Measurements from ENCODE around the gene HUS1.

HUS1 gene
- long read RNA-seq, partial matches to known transcripts, result 0 of 12 reads
- long read RNA-seq, other reads (novel, unspliced or antisense), result 7 of 12 reads

DNA sequence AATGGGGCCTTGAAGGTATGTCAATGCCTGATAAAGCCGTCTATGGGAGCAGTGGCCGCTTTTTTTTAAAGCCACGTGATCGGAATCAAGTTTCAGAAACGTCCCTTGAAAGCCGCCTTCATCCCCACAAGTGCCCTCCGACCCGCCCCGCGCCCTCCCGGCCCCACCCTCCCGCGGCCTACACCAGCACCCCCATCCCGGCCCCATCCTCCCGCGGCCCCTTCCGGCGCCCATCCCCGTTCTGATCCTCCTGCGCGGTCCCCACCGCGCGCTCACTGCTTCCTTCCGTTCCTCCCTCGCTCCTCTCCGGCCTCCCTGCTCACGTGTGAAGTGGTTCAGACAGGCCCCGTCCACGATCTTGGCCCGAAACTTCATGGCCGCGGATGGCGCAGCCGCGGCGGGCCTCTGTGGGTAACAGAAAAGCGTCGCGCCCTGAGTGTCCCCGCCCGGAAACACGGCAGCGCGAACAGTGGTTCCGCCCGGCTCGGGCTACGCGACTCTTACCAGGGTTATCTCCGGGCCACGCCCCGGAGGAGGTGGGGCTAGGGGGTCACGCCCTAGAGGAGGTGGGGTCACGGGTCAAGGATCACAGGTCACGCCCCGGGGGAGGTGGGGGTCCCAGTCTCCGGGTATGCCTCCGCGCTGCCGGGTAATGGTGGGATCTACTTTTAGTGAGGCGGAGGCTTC is at the start of gene HUS1:
Gene HUS1, minus strand, starts transcription at position 471 of the 687 bp plus-strand sequence. Its CDS starts 96 bp downstream, at position 375.
- Histone ChIP-seq H3K27me3 (ENCODE audit: insufficient read depth, poor library complexity, severe bottlenecking) (no peaks in the 10 kb centered on the region), H3K4me3 (replicated peaks; ENCODE audit: insufficient read depth, low read length) (peak within 1 kb of the TSS; percentile 80), H3K27ac (replicated peaks) (peak within 1 kb of the TSS; percentile 89)
- peak; percentile 95 for TF ChIP-seq GABPA (IDR thresholded peaks at IDR 0.05; ENCODE audit: low read depth)
- TF ChIP-seq, protein P1, sequence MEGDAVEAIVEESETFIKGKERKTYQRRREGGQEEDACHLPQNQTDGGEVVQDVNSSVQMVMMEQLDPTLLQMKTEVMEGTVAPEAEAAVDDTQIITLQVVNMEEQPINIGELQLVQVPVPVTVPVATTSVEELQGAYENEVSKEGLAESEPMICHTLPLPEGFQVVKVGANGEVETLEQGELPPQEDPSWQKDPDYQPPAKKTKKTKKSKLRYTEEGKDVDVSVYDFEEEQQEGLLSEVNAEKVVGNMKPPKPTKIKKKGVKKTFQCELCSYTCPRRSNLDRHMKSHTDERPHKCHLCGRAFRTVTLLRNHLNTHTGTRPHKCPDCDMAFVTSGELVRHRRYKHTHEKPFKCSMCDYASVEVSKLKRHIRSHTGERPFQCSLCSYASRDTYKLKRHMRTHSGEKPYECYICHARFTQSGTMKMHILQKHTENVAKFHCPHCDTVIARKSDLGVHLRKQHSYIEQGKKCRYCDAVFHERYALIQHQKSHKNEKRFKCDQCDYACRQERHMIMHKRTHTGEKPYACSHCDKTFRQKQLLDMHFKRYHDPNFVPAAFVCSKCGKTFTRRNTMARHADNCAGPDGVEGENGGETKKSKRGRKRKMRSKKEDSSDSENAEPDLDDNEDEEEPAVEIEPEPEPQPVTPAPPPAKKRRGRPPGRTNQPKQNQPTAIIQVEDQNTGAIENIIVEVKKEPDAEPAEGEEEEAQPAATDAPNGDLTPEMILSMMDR (IDR thresholded peaks at IDR 0.05; ENCODE audit: insufficient read depth, low read length), result no peak
- no peak; the same call in 1 of the 2 replicates for TF ChIP-seq SPI1 (IDR thresholded peaks at IDR 0.05; ENCODE audit: borderline replicate concordance, low read depth)
- TF ChIP-seq POLR2AphosphoS5 (IDR thresholded peaks at IDR 0.05; ENCODE audit: low read depth), result peak; percentile 87
- TF ChIP-seq, protein P2, sequence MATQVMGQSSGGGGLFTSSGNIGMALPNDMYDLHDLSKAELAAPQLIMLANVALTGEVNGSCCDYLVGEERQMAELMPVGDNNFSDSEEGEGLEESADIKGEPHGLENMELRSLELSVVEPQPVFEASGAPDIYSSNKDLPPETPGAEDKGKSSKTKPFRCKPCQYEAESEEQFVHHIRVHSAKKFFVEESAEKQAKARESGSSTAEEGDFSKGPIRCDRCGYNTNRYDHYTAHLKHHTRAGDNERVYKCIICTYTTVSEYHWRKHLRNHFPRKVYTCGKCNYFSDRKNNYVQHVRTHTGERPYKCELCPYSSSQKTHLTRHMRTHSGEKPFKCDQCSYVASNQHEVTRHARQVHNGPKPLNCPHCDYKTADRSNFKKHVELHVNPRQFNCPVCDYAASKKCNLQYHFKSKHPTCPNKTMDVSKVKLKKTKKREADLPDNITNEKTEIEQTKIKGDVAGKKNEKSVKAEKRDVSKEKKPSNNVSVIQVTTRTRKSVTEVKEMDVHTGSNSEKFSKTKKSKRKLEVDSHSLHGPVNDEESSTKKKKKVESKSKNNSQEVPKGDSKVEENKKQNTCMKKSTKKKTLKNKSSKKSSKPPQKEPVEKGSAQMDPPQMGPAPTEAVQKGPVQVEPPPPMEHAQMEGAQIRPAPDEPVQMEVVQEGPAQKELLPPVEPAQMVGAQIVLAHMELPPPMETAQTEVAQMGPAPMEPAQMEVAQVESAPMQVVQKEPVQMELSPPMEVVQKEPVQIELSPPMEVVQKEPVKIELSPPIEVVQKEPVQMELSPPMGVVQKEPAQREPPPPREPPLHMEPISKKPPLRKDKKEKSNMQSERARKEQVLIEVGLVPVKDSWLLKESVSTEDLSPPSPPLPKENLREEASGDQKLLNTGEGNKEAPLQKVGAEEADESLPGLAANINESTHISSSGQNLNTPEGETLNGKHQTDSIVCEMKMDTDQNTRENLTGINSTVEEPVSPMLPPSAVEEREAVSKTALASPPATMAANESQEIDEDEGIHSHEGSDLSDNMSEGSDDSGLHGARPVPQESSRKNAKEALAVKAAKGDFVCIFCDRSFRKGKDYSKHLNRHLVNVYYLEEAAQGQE (IDR thresholded peaks at IDR 0.05; ENCODE audit: insufficient replicate concordance, low read depth), result peak; percentile 60
- peak; percentile 90 to 97 for DNase-seq (ENCODE audit: low read depth in 1 of 2, low spot score in 1 of 2)

DNA sequence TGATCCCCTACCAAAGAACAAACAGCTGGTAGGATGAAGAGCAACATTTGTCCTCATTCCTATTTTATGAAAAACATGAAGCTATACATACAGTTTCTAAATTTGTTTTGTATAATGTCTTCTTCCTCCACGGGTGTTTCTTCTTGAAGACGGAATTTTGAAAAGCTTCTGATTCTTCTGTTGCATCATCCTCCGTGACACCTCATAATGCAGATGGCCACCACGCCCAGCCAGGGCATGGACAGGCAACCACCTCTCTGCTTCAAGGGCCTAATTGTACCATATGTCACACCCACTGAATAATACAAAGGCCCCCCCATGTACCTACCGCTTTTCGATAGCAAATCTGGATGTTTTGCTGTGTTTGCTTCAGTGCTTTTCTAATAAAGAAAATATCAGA is 49.5 kb upstream of the HUS1 start, which contains the start of gene SUN3:
Gene SUN3, minus strand, starts transcription at position 170 of the 400 bp plus-strand sequence. Its CDS starts 169 bp downstream, at position 1.
- H3K4me3 ChIP-seq (replicated peaks; ENCODE audit: insufficient read depth, low read length), result no peak within 1 kb of the TSS
- peaks cover 7% of the 10 kb centered on the region for H3K27me3 ChIP-seq (ENCODE audit: insufficient read depth, poor library complexity, severe bottlenecking)
- TF ChIP-seq, protein P1 (IDR thresholded peaks at IDR 0.05; ENCODE audit: insufficient read depth, low read length), result no peak
- TF ChIP-seq, protein P2 (IDR thresholded peaks at IDR 0.05; ENCODE audit: insufficient replicate concordance, low read depth), result no peak
- TF ChIP-seq POLR2AphosphoS5 (IDR thresholded peaks at IDR 0.05; ENCODE audit: low read depth) (no peak), GABPA (IDR thresholded peaks at IDR 0.05; ENCODE audit: low read depth) (no peak), SPI1 (IDR thresholded peaks at IDR 0.05; ENCODE audit: borderline replicate concordance, low read depth) (no peak)
- no peak within 1 kb of the TSS for H3K27ac ChIP-seq (replicated peaks)
- no peak for DNase-seq (ENCODE audit: low read depth in 1 of 2, low spot score in 1 of 2)

DNA sequence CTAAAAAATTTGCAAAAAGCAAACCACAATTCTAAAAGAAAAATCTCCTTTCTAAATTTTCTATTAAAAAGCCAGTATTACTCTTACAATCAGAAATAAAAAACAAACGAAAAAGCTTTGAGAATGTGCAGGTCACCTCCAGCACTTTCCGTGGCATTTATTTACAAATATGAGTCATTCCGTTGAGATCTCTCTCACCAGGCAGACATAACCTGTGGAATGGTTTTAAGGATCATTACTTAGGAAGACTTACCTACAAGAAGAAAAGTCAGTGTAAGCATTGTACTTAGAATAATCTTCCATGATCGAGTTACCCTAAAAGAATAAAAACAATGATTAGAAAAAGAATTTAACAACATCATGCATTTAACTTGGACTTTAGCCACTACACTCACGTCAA is 46.2 kb upstream of the HUS1 start:
- Histone ChIP-seq H3K27me3 (ENCODE audit: insufficient read depth, poor library complexity, severe bottlenecking) (no peaks in the 10 kb centered on the region), H3K4me3 (replicated peaks; ENCODE audit: insufficient read depth, low read length) (no peak overlapping the region), H3K27ac (replicated peaks) (no peak overlapping the region)
- DNase-seq (ENCODE audit: low read depth in 1 of 2, low spot score in 1 of 2), result no peak
- TF ChIP-seq, protein P2 (IDR thresholded peaks at IDR 0.05; ENCODE audit: insufficient replicate concordance, low read depth), result no peak
- TF ChIP-seq, protein P1 (IDR thresholded peaks at IDR 0.05; ENCODE audit: insufficient read depth, low read length), result no peak
- TF ChIP-seq SPI1 (IDR thresholded peaks at IDR 0.05; ENCODE audit: borderline replicate concordance, low read depth), result no peak
- TF ChIP-seq GABPA (IDR thresholded peaks at IDR 0.05; ENCODE audit: low read depth), result no peak

Measured in HL-60 (cell line).